Measurements from ENCODE around the gene ARL6IP5. TPM values are rescaled to one million over a fixed set of nuclear protein-coding genes. Genes with fewer than 3 reads are reported as not detected.

Gene ARL6IP5
- total RNA-seq, 1 experiment from 2014 or later: 16.9 TPM

GRCh38 chr3:69116897-69117296 is 32.2 kb downstream of the ARL6IP5 start:
- no peak for DNase-seq
- Histone ChIP-seq H3K79me1 (ENCODE audit: insufficient read depth, low read depth, low read length, poor library complexity, severe bottlenecking) (no peaks in the 10 kb centered on the region), H3K14ac (ENCODE audit: insufficient read depth, low read length) (no peak overlapping the region), H3K4me1 (ENCODE audit: insufficient read depth, low read length) (no peaks in the 10 kb centered on the region; the same call in 1 of the 2 replicates), H3K4ac (ENCODE audit: low read depth, low read length) (no peak overlapping the region), H4K91ac (ENCODE audit: insufficient read length, low read depth, low read length) (no peak overlapping the region), H3K18ac (ENCODE audit: insufficient read length, low read depth, low read length) (no peak overlapping the region), H2BK20ac (ENCODE audit: low read depth, low read length, poor library complexity, severe bottlenecking) (no peak overlapping the region), H4K20me1 (ENCODE audit: control insufficient read depth, insufficient read depth, insufficient read length) (no peaks in the 10 kb centered on the region), H3K23me2 (ENCODE audit: insufficient read length, low read depth, low read length, poor library complexity, severe bottlenecking) (no peaks in the 10 kb centered on the region), H2AK5ac (ENCODE audit: insufficient read length, low read length) (no peak overlapping the region), H3K79me2 (ENCODE audit: insufficient read depth, low read length) (no peaks in the 10 kb centered on the region), H3K23ac (ENCODE audit: insufficient read length, low read depth, low read length) (no peak overlapping the region), H3K27me3 (ENCODE audit: insufficient read depth, low read length) (no peaks in the 10 kb centered on the region), H2AFZ (ENCODE audit: low read length) (no peak overlapping the region), H2BK15ac (ENCODE audit: low read depth, low read length) (no peak overlapping the region), H2BK12ac (ENCODE audit: insufficient read length, low read depth, low read length) (no peak overlapping the region), H3K9ac (ENCODE audit: extremely low read depth, insufficient read length, low read length) (no peak overlapping the region), H3T11ph (ENCODE audit: low read length) (no peak overlapping the region), H3K4me2 (ENCODE audit: insufficient read depth, insufficient read length, low read length) (no peak overlapping the region), H3K56ac (ENCODE audit: insufficient read length, low read depth, low read length) (no peak overlapping the region), H2BK5ac (ENCODE audit: insufficient read length, low read length) (no peak overlapping the region), H4K8ac (replicated peaks; ENCODE audit: insufficient read length, low read depth, low read length) (no peak overlapping the region), H3K9me3 (ENCODE audit: control insufficient read depth, low read depth, low read length) (no peaks in the 10 kb centered on the region), H4K5ac (ENCODE audit: insufficient read length, low read depth, low read length) (no peak overlapping the region), H2BK120ac (ENCODE audit: low read depth, low read length, poor library complexity, severe bottlenecking) (no peak overlapping the region), H3K27ac (ENCODE audit: insufficient read length, low read depth, low read length) (no peak overlapping the region)
- Mint-ChIP-seq H3K4me3 (no peak overlapping the region), H3K4me1 (peaks cover 0 to 6% of the 10 kb centered on the region in 2 experiments; a peak in 2 of 4 replicates), H3K9me3 (no peaks in the 10 kb centered on the region), H3K27ac (no peak overlapping the region), H3K27me3 (ENCODE audit: low read depth) (no peaks in the 10 kb centered on the region), H3K36me3 (ENCODE audit: insufficient read depth in 1 of 3, low read depth in 3 of 3) (no peaks in the 10 kb centered on the region)
- TF ChIP-seq CTCF (conservative IDR thresholded peaks at IDR 0.05): no peak
- no CpG with 5 or more reads among the region's 3 CpGs for WGBS (ENCODE audit: extremely low coverage, insufficient read length, low lambda C conversion rate)

Data from H9 (cell line).